GM19239 (cell line): ENCODE measurements around the gene RBMY1D.
"Not testable (repeated sequence)": the region's sequence is repeated elsewhere in the genome, so short reads cannot be mapped to it uniquely, and the experiment has no call there.

ENCODE experiments used
- DNase-seq: peaks from one replicate; pipeline ENCODE4 v3.0.0; 2011; ENCODE audit warnings: low spot score; ENCODE audit not compliant: insufficient read length
- FAIRE-seq: peaks from 2 replicates; lab custom pipeline; 2011; peaks lifted over from hg19 to GRCh38; lab: Jason Lieb, UNC

RBMY1D gene

DNA sequence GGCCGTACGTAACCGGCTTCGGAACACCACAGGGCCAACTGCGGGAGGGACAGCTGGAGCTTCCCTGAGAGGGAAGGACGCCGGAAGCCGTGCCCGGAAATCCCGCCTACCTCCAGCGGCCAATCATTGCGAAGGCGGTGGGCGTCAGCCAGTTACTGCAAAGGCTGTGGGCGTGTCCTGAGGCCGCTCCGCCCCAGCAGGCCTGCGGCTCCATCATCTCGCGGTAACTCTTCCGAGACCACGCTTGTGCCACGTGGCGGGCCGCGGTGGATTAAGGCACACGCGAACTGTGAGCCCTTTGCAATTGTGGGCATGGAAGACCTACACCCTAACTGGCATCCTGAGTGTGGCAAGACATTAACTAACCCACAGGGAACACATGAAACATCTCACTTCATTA is at the start of gene RBMY1D:
TSS of gene RBMY1D (minus strand) at position 101 of the 400 bp plus-strand sequence. CDS start 2,013 bp downstream, outside the sequence.
- DNase-seq, FAIRE-seq: not testable (repeated sequence)

DNA sequence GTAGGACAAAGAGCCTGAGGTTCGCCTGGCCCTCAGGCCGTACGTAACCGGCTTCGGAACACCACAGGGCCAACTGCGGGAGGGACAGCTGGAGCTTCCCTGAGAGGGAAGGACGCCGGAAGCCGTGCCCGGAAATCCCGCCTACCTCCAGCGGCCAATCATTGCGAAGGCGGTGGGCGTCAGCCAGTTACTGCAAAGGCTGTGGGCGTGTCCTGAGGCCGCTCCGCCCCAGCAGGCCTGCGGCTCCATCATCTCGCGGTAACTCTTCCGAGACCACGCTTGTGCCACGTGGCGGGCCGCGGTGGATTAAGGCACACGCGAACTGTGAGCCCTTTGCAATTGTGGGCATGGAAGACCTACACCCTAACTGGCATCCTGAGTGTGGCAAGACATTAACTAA is 23.6 kb upstream of the RBMY1D start, which contains the start of gene RBMY1E:
TSS of gene RBMY1E (minus strand) at position 101 of the 400 bp plus-strand sequence. CDS start 1,978 bp downstream, outside the sequence.
- not testable (repeated sequence) for DNase-seq, FAIRE-seq

- DNase-seq, result not testable (repeated sequence)
- FAIRE-seq, result peak; percentile 77
These were observed 24.8 kb downstream of the RBMY1D start for GRCh38 chrY:21869407-21870076.

GRCh38 chrY:21845481-21845880 is 48.8 kb downstream of the RBMY1D start:
- no peak for DNase-seq
- FAIRE-seq, result no peak

GRCh38 chrY:21842090-21842489 is 52.2 kb downstream of the RBMY1D start:
- FAIRE-seq, result no peak

GRCh38 chrY:21839489-21839888 is 54.8 kb downstream of the RBMY1D start:
- DNase-seq, result no peak
- no peak for FAIRE-seq

More at GRCh38 chrY:21842090-21842489, 52.2 kb downstream of the RBMY1D start:
- DNase-seq, result no peak

DNA sequence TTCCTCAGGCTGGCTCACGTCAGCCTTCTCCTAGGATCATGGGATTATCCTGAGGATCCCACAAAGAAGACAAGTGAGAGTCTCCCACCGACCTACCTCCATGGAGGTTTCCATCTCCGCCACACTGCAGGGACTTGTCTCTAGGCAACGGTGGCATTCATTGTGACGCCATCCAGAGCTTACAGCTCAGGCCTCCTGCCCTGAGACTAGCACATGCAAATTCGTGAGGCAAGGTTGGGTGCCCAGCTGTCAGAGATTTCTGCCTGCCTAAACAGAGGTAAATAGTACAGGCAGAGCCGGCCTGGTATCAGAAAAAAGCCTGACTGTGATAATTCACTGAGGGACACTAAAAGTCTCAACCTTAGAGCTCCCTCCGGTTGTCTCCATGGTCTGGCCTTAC is 58.0 kb downstream of the RBMY1D start:
- DNase-seq (no peak), FAIRE-seq (no peak)

DNA sequence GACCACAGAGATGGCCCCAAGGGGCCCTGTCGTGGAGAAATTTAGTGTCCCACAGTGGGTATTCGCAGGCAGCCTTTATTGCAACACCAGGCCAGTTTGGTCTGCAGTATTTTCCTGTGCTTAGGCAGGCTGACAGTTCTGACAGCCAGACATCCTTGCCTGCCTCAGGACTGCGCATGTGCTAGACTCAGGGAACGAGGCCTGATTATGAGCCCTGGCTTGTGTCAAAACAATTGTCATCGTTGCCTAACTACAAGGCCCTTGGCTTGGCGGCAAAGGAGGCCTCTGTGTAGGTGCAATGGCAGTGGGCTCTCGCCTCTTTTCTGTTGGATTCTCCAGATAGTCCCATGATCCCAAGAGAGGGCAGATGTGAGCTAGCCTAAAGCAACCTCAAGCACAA is 59.3 kb downstream of the RBMY1D start:
- FAIRE-seq (no peak), DNase-seq (no peak)
